Right lobe of liver (tissue), 4 donors: ENCODE measurements around the gene THBS4.

Experiments
- CTCF ChIP-seq, 4 donors: fragments of 200-600 bp in 3 of 4; fragments of 450-650 bp in 1 of 4; IDR thresholded peaks; one replicate each; pipeline versions ENCODE4 v1.5.1 to v1.8.0; 2016 to 2022; ENCODE audit warnings: antibody characterized with exemption in 4 of 4, mild to moderate bottlenecking in 2 of 4
- POLR2A ChIP-seq: fragments of 450-650 bp; IDR thresholded peaks from one replicate; pipeline ENCODE4 v1.6.1; 2017; ENCODE audit warnings: antibody characterized with exemption, mild to moderate bottlenecking
- donor health status: DM: no; HTN: no; CAD: no.
- donor health status: DM: no; HTN: no; CAD: no.
- donor health status: DM: no; HTN: yes; CAD: no.

- TF ChIP-seq CTCF (IDR thresholded peaks at IDR 0.05) (no peak), POLR2A (no peak)
Observed at GRCh38 chr5:80124121-80124918, 89.2 kb downstream of the THBS4 start.
